ENCODE measurements around the gene MEPE. TPM values are rescaled to one million over a fixed set of nuclear protein-coding genes. Genes with fewer than 3 reads are reported as not detected.

MEPE gene
- total RNA-seq, 1 donor from 2014 or later: 0.16 TPM

DNA sequence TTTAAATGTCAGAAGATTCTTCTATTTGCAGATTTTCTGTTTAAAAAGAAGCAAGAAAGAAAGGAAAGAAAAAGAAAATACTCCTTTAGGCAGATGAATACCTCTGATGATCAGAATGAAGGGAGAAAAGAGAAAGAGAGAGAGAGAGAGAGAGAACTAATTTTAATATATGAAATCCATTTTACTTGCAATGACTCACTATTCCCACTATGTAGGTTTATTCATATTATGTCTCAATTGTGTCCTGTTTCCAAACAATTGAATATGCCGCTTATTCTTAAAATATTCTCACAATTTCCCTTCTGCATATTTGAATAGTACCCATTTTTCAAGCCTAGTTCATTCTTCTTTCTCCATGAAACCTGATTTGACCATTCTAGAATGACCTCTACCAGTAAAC, 11.7 kb downstream of the MEPE start:
- DNase-seq: no peak

DNA sequence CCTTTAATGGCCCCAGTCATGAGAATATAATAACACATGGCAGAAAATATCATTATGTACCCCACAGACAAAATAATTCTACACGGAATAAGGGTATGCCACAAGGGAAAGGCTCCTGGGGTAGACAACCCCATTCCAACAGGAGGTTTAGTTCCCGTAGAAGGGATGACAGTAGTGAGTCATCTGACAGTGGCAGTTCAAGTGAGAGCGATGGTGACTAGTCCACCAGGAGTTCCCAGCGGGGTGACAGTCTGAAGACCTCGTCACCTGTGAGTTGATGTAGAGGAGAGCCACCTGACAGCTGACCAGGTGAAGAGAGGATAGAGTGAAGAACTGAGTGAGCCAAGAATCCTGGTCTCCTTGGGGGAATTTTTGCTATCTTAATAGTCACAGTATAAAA, 13.5 kb downstream of the MEPE start:
- DNase-seq: no peak

DNA sequence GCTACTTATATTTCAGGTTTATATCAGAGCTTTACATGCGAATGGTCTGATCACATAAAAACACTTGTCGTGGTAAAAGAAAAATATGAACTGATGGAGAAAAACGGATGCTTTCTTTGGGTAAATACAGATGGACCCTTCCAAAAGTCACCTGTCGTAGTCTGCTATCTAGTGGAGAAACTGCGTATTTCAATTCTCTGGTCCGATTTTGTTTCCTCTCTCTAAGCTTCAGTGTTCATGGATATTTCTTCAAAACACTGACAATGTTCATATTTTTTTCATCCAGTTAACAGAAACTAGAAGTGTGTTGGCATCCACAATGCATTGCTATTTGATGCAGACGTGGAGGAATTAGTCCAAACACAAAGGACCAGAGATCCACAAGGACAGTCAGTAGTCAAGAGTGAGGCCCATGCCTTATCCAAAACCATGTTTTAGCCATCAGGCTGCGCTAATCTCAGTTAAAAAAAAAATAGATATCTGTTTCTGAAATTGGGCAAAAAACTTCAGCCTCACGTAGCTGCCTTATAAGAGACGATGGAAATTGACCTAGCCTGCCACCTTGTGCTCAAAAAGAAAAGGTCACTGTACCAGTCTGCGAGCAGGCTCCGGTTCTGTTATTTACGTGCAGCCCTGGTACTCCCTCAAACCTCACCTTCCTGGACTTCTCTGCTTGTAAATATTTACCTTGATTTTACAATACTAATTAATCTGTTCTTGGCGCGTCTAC, 16.0 kb downstream of the MEPE start:
- no peak for DNase-seq

DNA sequence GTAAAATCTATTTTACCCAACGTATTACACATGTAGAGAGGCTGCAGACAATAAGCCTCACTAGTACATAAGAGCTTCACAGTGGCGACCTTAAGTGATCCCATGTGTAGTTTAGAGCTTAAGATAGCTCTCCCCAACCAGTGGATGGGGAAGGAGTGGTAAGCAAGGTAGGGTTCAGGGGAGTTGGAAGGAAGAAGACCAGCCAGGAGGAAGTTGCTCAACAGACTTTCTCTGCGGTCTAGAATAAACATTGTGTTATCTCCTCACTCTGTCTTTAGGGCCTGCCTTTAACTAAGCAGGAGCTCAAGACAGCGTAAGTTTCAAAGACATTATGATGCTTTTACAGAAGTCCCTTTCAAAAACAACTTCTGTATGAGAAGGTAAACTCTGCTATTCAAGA, 16.8 kb downstream of the MEPE start:
- DNase-seq: no peak

DNA sequence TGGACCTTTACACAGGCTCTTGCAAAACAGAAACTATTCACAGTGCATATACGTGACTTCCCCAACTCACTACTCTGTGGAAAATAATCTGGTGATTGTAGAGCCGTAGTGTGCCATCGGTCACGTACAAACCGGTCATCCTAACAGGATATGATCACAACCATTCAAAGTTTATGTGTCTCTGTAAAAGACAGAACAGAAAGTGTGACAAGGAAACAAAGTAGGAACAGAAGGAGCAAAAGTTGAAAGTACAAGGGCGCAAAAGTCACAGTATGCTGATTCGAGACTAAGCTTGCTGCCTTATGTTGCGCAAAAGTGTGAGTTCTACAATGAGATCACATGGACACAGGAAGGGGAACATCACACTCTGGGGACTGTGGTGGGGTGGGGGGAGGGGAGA, 18.6 kb downstream of the MEPE start:
- DNase-seq: no peak

DNA sequence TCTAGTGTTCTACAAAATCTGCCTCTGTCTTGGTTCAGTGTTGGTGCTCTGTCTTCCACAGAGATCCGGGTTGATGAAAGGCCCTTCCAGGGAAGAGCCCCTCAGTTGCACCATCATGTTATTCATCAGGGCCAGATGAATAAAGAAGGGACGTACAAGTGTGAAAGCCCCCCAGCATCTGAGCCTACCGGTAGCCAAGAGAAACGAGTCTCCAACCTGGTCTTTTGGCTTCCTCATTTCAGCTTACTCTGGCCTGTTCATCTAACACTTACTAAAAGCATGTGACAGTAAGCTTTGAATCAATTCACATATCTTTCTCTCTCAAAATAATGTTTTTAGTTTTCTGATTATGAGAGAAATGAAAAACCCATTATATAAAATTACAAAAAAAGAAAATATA, 19.2 kb downstream of the MEPE start:
- no peak for DNase-seq

DNA sequence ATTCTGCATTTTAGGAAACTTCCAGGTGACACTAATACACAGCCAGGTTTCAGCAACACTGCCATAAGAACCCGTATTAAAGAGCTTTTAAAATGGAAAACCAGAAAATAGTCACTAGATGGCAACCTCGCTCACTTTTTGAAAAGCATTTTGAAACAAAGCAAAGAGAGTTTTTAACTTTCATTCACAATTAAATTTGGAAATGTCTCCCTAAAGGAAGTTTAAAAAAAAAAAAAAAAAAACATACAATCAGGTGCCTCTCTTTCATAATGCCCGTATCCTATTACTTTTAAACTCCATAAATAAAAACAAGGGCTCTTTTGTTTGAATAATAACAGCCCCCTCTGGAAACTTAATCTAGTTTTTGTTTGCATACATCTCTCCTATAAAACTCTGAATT, 20.3 kb downstream of the MEPE start:
- DNase-seq: no peak

DNA sequence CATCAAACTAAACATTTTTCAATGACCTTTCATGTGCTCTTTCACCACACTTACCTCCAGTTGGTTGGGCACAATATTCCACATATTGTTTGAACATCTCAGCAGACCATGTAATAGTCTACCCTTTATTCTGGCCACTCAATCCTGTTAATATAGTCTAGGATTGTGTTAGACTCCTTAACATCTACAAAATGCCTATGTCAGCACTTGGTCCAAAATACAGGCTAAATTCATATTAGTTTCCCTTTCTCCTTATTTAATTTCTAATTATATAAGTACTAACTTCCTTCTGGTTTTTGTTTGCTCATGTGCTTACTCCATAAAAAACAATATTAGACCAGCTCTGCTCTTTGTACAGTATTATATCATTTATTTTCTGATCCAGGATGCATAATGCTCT, 21.1 kb downstream of the MEPE start:
- DNase-seq: no peak

DNA sequence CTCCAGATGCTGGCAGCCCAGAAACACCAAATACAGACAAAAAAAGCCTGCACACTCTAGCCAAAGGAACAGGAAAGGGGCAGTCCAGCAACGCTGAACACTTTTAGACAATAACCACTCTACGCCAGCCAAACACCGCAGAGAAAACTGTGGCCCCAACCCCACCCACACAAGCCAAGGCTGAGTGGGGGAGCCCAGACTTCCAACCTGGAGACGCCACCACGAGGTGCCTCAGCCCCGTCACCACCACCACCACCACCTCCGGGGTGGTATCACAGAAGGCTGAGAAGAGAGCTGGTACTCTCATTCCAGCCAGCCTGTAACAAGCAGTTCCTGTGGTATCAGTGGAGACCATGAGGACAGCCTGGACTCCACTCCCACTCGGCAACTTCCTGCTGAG, 22.8 kb downstream of the MEPE start:
- DNase-seq: no peak

DNA sequence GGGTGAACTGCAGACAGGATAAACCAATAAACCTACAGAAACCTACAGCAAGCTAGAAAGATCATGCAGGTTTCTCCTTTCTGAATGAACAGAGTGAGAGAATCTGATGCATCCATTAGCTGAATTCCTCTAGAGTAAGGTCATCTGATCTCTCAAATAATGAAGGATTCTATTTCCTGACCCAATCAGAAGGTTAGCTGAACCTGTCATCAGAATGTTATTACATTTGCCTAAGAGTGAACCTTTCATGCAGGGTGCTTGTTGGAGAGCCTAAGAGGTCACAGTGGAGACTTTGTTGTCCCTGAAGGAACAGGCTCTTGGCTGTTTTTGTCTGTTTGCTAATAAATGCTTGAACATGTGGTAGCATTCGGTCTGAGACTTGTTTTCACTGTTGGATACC, 24.0 kb downstream of the MEPE start:
- DNase-seq: no peak

DNA sequence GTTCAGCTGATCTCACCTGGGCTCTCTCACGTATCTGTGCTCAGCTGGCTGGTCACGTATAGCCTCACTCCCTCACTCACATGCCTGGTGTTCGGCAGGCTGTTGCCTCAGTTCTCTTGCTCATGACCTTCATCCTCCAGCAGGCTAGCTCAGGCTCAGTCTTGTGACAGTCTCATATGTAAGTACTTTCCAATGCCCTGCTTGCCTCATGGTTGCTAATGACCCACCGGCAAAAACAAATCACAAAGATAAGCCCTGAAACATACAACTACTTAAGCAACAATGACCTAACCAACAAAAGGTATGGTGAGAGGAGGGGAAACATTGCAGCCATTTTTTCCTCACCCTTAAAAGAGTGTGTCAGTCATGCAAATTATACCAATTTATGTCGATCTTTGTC, 25.0 kb downstream of the MEPE start:
- DNase-seq: no peak

DNA sequence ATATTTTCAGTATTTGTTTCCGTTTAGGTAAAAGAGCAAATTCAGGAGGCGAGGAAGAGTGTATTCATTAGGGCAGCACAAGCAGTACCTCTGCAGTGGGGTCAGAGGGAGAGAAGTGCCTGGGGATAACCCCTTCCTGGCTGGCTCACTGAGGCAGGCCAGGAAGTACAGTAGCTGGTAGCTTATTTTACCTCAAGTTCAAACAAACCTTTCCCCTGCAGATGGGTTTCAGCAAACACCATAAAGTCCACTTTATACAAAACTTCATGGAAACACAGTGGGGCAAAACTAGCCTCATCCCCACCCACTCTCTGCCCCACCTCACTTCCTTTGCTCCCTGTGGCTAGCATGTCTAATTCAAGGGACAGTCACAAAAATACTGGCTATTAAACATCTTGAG, 29.5 kb downstream of the MEPE start:
- DNase-seq: no peak

DNA sequence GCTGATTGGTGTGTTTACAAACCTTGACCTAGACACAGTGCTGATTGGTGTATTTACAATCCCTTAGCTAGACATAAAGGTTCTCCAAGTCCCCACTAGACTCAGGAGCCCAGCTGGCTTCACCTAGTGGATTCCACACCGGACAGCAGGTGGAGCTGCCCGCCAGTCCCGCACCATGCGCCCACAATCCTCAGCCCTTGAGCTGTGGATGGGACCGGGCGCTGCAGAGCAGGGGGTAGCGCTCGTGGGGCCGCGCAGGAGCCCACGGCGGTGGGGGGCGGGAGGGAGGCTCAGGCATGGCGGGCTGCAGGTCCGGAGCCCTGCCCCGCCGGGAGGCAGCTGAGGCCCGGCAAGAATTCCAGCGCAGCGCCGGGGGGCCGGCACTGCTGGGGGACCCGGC, 30.7 kb downstream of the MEPE start:
- no peak for DNase-seq

DNA sequence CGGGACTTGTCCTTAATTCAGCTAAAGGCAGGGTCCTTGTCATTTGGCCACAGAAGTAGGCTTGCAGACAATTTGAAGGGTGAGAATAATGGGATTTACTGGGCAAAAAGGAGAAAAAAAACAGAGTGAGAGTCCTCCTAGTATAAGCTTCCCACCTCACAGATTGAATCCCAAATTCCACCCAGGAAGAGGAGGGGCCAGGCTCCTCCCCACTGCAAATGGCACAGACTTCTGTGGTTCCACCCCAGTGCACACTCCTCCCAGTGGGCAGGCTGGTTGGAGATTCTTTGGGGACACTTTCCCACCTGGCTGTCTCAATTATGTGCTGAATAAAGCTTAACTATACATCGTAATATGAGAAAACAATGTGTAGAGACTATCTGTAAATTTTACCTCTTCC, 31.6 kb downstream of the MEPE start:
- no peak for DNase-seq

DNA sequence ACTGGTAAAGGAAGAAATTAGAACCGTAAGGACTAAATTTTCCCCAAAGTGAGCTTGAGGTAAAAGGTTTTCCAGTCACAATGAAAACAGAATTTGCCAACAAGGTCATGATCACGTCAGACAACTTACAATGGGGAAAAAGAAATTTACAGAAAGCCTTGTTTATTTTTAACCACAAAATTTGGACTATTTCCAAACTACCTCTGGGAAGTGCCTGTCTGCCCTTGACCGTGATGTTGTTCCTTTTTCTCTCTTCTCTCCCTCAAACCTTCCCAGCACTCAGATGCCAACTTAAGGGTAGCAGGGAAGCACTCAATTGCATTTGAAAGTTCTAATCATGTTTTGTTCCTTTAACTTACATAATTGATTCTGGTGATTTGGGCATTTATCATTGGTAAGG, 32.5 kb downstream of the MEPE start:
- DNase-seq: no peak

DNA sequence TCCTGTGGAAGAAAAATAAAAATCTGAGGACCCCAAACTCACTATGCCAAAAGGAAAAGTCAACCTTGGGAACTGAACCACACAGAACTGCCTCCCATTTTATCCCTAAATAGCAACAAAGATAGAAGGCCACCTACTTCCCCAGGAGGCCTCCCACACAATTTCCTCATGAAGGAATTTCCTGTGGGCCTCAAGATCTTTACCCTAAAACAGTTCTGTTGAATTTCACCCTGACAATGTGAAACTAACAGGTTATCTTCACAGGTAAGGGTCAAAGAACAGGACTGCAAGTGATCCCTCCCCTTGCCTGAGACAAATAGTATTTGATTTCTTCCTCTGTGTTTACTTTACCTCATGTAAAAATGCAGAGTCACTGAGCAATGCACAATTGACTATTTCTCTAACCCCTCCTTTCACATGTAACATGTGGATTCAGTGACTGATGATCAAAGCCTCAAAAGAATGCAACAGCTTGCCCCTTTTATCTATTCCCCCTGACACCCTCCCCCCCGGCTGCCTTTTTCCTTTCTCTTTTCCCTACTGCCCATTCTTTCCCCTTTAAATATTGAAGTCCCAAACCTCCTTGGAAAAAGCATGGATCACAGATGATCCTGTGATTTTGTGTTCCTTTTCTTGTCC, 33.3 kb downstream of the MEPE start:
- DNase-seq: no peak

DNA sequence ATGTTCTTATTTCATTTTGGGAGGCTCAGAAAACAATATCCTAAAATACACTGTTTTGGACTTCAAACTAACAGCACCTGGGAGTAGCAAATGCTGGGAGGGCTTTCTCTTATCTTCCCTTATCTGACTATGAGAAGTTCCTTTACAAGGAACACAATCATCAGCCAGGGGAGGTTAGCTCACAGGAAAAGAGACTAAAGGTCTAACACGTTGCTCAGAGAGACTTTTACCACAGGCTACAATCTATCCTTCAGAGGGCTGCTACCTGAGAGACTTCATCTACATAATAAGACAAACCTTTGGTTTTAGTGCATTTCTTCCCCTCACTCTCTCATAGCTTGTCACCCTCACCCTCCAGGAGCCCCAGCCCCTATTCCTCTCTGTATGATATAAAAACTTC, 35.8 kb downstream of the MEPE start:
- DNase-seq: no peak

DNA sequence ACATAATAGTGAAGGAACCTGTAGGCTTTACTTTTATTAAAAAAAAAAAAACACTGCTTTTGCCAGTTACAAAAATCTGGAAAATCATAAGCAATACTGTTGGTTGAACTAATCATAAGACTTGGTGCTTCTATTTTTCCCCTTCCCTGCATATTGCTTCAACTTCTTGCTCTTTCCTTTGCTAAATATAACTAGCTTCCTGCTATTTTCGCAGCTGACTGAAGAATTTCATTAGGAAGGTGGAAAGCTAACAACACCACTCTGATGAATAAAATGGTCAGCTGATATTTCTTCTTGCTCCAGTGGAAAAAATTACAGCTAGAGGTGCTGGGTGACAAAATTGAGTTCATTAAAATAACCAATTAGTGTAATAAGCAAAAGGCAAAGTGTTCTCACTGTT, 39.3 kb downstream of the MEPE start:
- no peak for DNase-seq

DNA sequence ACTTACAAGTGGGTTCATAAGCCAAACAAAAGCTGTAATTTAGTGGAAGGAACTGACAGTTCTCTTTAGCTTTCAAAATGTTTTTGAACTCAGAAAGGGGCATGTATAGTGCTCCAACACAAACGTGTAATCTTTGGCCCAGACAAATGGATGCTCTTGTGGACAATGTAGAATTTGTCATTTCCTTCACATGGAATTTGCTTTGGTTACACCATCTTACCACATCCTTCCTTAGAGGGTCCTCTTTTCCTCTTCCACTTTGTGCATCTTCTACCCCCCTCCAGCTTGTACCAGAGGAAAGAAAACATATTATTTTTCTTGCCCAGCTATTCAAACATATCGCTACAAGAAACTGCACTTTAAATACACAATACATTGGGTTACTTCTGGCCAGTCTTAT, 42.4 kb downstream of the MEPE start:
- DNase-seq: no peak

DNA sequence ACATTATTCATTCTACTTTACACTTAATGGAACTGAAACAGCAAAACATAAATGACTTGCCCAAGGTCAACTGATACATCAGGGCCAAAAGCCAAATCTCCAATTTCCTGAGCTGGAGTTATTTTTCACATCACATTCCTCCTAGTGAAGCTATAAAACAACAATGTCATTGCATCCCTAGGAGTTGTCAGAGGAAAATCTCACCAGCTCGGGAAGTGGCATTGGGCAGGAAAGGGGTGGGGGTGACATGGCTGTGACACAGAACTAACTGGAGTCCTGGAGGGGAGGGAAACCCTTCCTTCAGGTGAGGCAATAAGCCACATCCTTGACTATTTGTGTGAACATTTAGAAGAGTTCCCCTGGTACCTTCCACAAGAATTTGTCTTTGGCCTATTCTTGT, 47.3 kb downstream of the MEPE start:
- DNase-seq: no peak

DNA sequence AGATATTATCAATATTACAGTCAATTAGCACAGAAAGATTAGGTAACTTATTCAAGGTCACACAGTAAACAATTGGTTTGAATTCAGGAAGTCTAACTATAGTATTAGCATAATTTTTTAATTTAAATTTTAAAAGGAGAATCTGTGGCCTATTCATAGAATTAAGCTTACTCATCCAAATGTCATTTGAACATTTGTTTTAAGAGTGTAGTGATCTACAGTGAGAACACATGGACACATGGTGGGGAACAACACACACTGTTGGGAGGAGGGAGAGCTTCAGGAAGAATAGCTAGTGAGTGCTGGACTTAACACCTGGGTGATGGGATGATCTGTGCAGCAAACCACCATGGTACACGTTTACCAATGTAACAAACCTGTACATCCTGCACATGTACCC, 48.3 kb downstream of the MEPE start:
- DNase-seq: no peak

DNA sequence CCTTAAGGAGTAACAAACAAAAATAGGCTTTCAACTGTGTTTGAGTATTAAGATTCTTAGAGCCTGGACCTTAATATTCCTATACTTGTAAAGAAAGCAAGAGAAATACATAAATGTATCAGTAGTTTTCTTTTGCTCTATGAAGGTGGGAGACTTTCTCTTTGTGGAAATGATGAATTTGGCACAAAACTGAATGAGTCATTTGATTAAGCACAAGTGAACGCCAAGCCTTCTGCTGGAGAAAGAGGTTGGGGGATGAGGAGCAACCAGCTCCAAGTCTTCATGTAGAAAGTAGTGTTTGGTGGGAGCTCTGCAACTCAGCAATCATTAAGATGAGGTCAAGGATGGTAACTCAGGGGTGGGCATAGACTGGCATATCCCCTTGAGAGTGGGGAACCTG, 49.6 kb downstream of the MEPE start:
- DNase-seq: no peak

DNA sequence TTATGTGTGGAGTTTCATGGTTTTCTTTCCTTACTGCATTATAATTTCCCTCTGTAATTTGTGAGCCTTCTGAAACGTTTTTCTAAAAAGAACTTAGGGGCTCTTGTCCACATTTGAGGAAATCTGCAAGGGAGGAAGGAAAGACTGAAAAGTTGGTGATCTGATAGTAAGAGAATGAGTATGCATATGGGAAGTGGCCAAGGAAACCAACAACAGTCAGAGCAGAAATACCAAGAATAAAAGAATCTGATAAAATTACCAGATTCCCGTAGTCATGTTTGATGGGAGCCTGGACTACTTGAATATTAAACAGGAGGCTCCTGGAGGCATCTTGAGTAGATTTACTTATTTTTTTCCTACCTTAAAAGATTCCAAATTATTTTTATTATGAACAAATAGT, 50.1 kb downstream of the MEPE start:
- no peak for DNase-seq

DNA sequence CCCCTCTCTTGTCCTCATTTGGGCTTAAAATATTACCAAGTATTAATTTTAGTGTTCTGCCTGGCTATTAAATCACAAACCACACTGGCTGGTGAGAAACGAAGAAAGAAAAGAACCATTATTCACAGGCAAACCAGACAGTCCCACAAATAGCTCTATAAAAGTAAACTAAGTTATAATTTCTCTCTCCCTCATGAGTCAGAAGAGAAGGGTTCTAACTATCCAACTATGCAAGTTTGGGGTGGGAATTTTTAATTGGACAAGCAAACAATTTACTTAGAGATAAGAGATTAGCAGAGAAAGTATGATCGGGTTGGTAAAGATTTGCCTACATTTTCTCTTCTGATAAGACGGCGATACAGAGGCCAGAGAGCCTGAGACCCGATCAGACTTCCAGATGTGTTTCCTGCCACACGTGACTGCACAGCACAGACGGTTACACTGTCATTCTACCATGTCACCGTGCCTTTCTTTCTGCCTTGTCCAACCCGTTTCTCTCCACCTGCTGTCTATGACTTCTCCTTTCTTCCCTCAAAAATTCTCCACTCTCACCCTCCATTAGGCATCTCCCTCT, 52.3 kb downstream of the MEPE start:
- no peak for DNase-seq
